ENCODE results near the gene NPAS2. TPM values are rescaled to one million over a fixed set of nuclear protein-coding genes. Genes with fewer than 3 reads are reported as not detected.

The NPAS2 gene
- total RNA-seq, 4 donors from 2014 or later, result 14.1 to 45.8 (median 28.1) TPM

DNA sequence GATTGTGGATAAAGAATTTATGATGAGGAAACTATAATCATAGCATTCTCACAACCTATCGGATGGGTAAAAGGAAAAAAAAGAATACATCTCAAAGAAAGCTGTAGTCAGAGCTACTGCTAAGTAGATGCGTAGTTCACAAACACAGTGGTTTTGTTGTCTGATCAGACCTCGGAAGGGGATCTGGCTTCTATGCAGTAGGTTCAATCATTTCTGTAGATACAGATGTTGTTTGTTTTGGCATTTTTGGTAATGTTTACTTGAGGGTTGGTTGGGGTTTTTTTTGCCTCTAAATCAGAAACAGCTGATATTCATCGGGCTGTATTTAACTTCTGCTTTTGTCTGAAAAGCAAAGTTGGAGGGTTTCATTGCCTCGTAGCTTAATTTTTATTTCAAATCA lies 42.1 kb downstream of the NPAS2 start:
- no peak overlapping the region for H3K27ac ChIP-seq (replicated peaks in 1 of 4)
- no peak for DNase-seq (ENCODE audit: extremely low spot score)
- TF ChIP-seq EP300 (IDR thresholded peaks at IDR 0.05) (no peak), POLR2A (IDR thresholded peaks at IDR 0.05; ENCODE audit: low read depth) (no peak), POLR2AphosphoS5 (IDR thresholded peaks at IDR 0.05) (no peak)
- TF ChIP-seq, protein P1, sequence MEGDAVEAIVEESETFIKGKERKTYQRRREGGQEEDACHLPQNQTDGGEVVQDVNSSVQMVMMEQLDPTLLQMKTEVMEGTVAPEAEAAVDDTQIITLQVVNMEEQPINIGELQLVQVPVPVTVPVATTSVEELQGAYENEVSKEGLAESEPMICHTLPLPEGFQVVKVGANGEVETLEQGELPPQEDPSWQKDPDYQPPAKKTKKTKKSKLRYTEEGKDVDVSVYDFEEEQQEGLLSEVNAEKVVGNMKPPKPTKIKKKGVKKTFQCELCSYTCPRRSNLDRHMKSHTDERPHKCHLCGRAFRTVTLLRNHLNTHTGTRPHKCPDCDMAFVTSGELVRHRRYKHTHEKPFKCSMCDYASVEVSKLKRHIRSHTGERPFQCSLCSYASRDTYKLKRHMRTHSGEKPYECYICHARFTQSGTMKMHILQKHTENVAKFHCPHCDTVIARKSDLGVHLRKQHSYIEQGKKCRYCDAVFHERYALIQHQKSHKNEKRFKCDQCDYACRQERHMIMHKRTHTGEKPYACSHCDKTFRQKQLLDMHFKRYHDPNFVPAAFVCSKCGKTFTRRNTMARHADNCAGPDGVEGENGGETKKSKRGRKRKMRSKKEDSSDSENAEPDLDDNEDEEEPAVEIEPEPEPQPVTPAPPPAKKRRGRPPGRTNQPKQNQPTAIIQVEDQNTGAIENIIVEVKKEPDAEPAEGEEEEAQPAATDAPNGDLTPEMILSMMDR (IDR thresholded peaks at IDR 0.05), result no peak
- H3K9me3 ChIP-seq, result no peaks in the 10 kb centered on the region
- intact Hi-C loops (cut with DNase I), result no loop called here
- 64% methylated on average over 5 of the region's 5 CpGs for WGBS
- peaks cover 0 to 9% (median 0%) of the 10 kb centered on the region in 4 donors for H3K4me1 ChIP-seq
- no peak overlapping the region for H3K4me3 ChIP-seq
- no peaks in the 10 kb centered on the region for H3K27me3 ChIP-seq
- H3K36me3 ChIP-seq, result no peaks in the 10 kb centered on the region

DNA sequence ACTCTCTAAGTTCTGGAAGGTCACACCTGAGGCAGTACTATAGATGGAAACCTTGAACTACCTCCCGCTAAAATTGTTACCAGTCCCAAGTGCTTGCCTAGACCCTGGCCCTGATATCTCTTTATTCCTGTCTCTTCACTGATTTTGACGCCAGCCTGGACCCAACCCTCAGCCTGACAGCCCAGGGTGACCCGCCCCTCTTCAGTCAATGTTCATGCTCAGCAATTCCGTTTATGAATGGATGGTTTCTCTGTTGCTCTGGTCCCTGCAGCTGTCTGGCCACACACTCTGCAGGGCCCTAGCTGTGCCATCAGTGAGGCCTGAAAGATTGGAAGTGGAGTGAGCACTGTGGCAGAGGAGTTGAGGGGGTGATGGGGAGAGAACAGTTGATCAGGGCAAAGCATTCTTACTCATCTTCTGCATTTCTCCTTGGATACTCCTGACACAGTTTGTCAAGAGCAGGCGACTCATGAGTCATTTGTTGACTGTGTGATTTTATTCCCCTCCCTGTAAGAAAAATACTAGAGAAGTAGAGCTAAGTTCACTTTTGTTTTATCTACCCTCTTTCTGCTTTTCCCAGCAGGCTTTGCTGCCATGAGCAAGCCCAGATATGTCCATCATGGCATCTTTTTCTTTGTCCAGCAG lies 46.0 kb downstream of the NPAS2 start:
- 85% methylated on average over 5 of the region's 5 CpGs for WGBS
- Histone ChIP-seq H3K4me1 (peaks cover 0 to 9% (median 0%) of the 10 kb centered on the region in 4 donors), H3K4me3 (no peak overlapping the region), H3K36me3 (no peaks in the 10 kb centered on the region), H3K27ac (replicated peaks in 1 of 4) (no peak overlapping the region), H3K27me3 (no peaks in the 10 kb centered on the region), H3K9me3 (peaks cover 0 to 12% (median 2%) of the 10 kb centered on the region in 4 donors)
- TF ChIP-seq POLR2AphosphoS5 (IDR thresholded peaks at IDR 0.05) (no peak), EP300 (IDR thresholded peaks at IDR 0.05) (no peak), POLR2A (IDR thresholded peaks at IDR 0.05; ENCODE audit: low read depth) (no peak)
- TF ChIP-seq, protein P1 (IDR thresholded peaks at IDR 0.05), result no peak
- no peak for DNase-seq (ENCODE audit: extremely low spot score)
- intact Hi-C loops (cut with DNase I), result no loop called here

DNA sequence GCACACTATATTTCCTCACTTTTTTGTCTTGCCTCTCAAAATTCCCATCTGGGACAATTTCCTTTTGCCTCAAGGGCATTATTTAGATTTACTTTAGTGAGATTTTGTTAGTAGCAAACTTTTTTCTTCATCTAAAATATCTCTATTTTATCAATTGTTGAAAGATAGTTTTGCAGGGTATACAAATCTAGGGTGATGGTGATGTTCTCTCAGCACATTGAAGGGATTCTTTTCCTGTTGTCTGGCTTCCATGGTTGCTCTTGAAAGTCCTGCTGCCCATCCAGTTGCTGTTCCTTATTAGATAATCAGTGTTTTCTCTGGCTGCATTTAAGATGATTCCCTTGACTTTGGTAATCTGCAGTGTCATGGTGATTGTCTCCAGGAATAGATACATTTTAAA lies 48.1 kb downstream of the NPAS2 start:
- intact Hi-C loops (cut with DNase I), result no loop called here
- Histone ChIP-seq H3K9me3 (peaks cover 0 to 12% (median 2%) of the 10 kb centered on the region in 4 donors), H3K27me3 (no peaks in the 10 kb centered on the region), H3K4me1 (peaks cover 0 to 4% (median 0%) of the 10 kb centered on the region in 4 donors), H3K27ac (replicated peaks in 1 of 4) (no peak overlapping the region), H3K36me3 (no peaks in the 10 kb centered on the region), H3K4me3 (no peak overlapping the region)
- TF ChIP-seq EP300 (IDR thresholded peaks at IDR 0.05) (no peak), POLR2AphosphoS5 (IDR thresholded peaks at IDR 0.05) (no peak), POLR2A (IDR thresholded peaks at IDR 0.05; ENCODE audit: low read depth) (no peak)
- TF ChIP-seq, protein P1 (IDR thresholded peaks at IDR 0.05), result no peak
- DNase-seq (ENCODE audit: extremely low spot score), result no peak

DNA sequence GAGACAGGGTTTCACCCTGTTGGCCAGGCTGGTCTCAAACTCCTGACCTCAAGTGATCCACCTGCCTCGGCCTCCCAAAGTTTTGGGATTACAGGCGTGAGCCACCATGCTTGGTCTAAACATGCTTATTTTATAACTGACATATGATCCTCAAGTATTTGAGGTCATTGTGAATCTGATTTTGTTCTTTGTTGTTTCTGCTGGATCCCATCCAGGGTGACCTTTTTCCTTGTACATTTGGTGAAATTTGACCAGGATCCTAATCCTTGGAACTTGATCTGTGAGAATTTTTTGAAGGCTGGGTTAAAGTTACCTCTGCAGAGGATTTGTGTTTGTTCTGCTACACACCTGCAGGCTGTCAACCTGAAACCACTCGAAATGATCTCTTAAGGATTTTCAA lies 49.2 kb downstream of the NPAS2 start:
- 97% methylated on average over 3 of the region's 3 CpGs for WGBS
- intact Hi-C loops (cut with DNase I), result no loop called here

More for the DNA sequence above, 49.2 kb downstream of the NPAS2 start:
- DNase-seq (ENCODE audit: extremely low spot score), result no peak
- Histone ChIP-seq H3K36me3 (no peaks in the 10 kb centered on the region), H3K4me1 (peaks cover 0 to 4% (median 0%) of the 10 kb centered on the region in 4 donors), H3K27ac (replicated peaks in 1 of 4) (no peak overlapping the region), H3K27me3 (no peaks in the 10 kb centered on the region), H3K4me3 (no peak overlapping the region), H3K9me3 (peaks cover 0 to 12% (median 2%) of the 10 kb centered on the region in 4 donors)
- TF ChIP-seq POLR2A (IDR thresholded peaks at IDR 0.05; ENCODE audit: low read depth) (no peak), EP300 (IDR thresholded peaks at IDR 0.05) (no peak), POLR2AphosphoS5 (IDR thresholded peaks at IDR 0.05) (no peak)
- TF ChIP-seq, protein P1 (IDR thresholded peaks at IDR 0.05), result no peak

Measured in esophagus muscularis mucosa (tissue), 4 donors.